Activated CD4-positive, alpha-beta T cell treated with anti-CD3 and anti-CD28 coated beads, Interleukin-2, Interleukin-4, amounts not matched to agents 100 ng/mL and 50 ng/mL, durations not matched to agents 16 hours and 8 hours (primary cell): Measurements from ENCODE around the gene CYP3A5.

Experiments used
- DNase-seq: peaks from one replicate; pipeline ENCODE4 v3.0.0-alpha.2; 2020; ENCODE audit warnings: low spot score

Gene CYP3A5

GRCh38 chr7:99607548-99607947, 72.2 kb downstream of the CYP3A5 start:
- DNase-seq: no peak

DNA sequence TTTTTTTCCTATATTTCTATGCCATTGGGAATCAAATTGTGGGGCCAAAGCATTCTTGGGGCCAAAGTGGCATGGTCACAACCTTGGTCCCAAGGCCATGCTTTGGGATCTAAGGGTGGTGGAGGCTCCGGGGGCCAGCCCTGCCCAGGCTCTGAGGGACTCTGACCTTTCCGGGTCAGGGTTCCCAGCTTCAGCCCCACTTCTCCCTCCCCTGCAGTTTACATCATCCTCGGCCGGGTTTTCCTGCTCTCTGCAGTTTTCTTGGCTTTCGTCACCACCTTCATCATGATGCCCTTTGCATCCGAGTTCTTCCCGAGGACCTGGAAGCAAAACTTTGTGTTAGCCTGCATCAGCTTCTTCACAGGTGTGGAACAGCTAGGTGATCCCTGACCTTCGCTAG, 73.3 kb downstream of the CYP3A5 start:
- DNase-seq: no peak

DNA sequence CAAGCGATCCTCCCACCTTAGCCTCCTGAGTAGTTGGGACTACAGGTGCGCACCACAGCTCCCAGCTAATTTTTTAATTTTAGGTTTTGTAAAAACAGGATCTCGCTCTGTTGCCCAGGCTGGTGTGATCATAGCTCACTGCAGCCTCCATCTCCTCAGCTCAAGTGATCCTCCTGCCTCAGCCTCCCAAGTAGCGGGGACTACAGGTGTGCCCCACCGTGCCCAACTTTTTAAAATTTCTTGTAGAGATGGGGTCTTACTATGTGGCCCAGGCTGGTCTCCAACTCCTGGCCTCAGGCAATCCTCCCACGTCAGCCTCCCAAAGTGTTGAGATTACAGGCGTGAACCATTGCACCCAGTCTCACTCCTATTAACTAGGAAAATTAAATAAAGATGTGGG, 74.3 kb downstream of the CYP3A5 start:
- DNase-seq: no peak

DNA sequence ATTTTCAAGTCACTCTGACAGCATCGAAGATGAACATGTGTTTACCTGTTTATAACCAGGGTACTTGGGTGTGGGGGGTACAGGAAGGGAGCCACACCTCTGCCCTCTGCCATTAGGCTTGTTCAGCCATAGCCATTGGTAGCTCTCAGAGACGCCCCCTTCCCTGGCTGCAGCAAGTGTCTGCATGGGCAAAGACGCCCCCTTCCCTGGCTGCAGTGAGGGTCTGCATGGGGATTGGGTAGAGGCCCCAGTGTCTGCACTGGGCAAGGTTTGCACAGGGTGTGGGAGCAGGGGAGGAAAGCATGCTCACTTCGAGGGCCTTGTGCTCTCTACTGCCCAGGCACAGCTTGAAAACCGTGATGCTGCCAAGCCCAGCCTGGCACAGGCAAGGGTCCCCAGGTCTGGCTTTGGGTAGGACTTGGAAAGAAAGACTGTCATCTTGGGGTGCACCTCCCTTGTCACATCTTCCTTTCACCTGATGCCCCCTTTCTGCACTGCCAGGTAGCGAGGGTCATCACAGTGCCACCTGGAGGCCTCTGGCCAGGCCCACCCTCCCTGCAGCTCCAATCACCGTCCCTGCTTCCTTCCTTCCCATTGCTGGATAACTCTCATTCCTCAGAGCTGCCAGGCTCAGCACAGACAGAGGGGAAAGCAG, 78.0 kb downstream of the CYP3A5 start:
- no peak for DNase-seq

DNA sequence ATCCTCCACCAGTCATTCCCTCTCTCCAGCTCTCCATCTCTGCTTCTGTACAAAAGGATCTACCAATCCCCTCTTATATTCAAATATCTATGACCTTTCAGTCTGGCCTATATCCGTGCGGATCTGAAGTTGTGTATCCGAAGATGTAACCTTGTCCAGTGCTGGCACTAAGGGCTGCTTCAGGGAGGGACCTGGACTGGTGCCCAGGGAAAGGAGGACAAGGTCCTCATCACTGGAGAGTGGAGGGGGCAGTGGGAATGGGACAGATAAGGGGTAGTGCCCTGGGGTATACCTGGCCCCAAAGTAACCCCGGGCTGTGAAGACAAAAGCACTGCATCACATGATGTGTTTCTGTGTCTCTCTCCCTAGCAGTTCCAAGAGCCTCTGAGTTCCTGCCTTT, 80.0 kb downstream of the CYP3A5 start:
- no peak for DNase-seq
